Right lobe of liver (tissue), 4 donors: Measurements from ENCODE around the gene ALDH3B1.

Source experiments
- CTCF ChIP-seq, 4 donors: fragments of 200-600 bp in 3 of 4; fragments of 450-650 bp in 1 of 4; IDR thresholded peaks; one replicate each; pipeline versions ENCODE4 v1.5.1 to v1.8.0; 2016 to 2022; ENCODE audit warnings: antibody characterized with exemption in 4 of 4, mild to moderate bottlenecking in 2 of 4
- POLR2A ChIP-seq: fragments of 450-650 bp; IDR thresholded peaks from one replicate; pipeline ENCODE4 v1.6.1; 2017; ENCODE audit warnings: antibody characterized with exemption, mild to moderate bottlenecking
- donor health status: DM: no; HTN: no; CAD: no.
- donor health status: DM: no; HTN: no; CAD: no.
- donor health status: DM: no; HTN: yes; CAD: no.

GRCh38 chr11:68051191-68052136 lies 41.3 kb downstream of the ALDH3B1 start:
- TF ChIP-seq CTCF (IDR thresholded peaks at IDR 0.05) (no peak), POLR2A (no peak)
